GM21360 (cell line): ENCODE measurements around the gene NUDT16.
"Not testable (repeated sequence)": the region's sequence is repeated elsewhere in the genome, so short reads cannot be mapped to it uniquely, and the experiment has no call there.

ENCODE experiments used
- ATAC-seq: cut with Tn5 transposase; IDR thresholded peaks from one replicate; pipeline ENCODE4 v1.9.1; 2021; ENCODE audit warnings: mild to moderate bottlenecking, moderate library complexity; ENCODE audit not compliant: unreplicated experiment

The NUDT16 gene

DNA sequence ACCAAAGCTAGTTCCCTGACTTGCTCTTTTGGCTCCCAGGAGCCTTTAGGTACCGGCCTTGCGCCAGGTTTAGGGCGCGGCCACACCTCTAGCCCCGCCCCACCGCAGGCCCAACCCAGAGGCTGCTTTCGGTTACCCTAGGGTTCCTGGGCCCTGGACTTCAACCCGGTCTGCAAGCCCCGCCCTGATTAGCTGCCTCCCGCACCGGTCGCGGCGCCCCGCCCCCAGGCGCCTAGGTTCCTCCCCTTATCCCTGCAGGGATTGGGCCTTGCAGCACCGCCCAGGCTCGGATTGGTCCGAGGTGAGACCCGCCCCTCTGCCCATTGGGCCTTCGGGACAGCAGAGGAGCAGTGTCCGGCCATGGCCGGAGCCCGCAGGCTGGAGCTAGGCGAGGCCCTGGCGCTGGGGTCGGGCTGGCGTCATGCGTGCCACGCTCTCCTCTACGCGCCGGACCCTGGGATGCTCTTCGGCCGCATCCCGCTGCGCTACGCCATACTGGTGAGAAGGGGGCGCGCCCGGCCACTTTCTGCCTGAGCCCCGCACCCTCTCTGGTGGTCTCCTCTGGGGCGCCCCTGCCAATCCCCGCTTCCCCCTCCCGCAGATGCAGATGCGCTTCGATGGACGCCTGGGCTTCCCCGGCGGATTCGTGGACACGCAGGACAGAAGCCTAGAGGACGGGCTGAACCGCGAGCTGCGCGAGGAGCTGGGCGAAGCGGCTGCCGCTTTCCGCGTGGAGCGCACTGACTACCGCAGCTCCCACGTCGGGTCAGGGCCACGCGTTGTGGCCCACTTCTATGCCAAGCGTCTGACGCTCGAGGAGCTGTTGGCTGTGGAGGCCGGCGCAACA, at the start of gene NUDT16:
TSS of gene NUDT16 (plus strand) at position 330 of the 847 bp plus-strand sequence. CDS start at position 361, 31 bp downstream.
- ATAC-seq, result peak; percentile 99

DNA sequence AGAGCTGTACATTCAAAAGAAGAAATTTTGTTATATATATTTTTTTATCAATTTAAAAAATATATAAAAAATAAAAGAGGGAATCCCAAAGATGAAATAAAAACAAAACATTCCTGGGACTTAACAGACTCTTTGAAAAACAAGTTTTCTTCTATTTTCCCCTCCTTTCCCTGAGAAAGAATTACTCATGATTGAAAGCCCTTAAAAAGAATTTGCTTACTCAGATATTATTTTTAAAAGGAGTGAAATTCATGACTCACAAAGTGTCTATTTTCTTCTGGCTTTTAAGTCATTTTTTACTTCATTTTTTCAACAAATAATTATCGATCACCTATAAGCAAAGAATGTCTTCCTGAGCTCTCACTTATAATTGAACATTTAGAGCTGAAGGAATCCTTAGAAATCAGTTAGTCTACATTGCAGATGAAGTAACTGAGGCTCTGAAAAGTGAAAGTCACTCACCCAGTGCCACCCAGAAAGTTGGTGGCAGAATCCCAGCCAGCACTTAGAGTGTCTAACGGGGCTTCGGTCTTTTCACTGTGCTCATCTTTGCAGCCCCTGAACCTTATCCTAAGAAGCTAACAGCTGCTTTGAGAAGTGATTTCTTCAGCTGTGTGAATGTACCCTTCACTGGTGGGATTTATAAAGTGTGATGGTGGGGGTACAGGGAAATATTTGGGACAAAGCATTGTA, 42.5 kb upstream of the NUDT16 start:
- no peak for ATAC-seq

DNA sequence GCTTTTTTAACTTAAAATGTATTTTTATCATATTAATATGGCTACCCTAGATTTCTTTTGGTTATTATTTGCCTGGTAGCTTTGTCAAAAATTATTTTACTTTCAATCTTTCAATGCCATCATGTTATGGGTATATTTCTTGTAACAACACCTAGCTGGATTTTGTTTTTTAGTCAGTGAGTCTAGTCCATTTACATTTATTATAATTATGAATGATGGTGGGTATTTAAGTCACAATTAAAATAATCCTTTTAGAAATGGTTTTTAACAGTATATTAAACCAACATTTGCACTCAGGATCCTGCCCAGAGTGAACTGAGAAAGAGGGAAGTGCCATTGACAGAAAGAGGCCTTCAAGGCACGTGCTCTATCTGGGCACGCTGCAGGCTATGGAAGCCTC, 39.8 kb upstream of the NUDT16 start:
- ATAC-seq, result no peak

DNA sequence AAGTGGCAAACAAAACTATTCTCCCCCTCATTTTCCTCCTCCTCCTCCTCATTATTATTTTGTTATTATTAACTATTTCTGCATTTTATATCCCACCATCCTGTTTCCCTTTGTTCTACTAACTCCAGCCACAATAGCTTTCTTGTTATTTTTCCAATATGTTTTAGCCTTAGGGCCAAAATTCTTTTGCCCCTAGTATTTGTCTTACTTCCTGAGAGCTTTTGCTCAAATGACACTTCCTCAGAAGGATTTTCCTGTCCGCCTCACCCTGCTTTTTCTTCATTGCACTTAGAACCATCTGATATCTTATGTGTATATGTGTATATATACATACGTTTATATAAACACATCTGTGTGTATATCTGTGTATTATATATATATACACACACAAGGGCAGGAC, 32.7 kb upstream of the NUDT16 start:
- ATAC-seq, result no peak

DNA sequence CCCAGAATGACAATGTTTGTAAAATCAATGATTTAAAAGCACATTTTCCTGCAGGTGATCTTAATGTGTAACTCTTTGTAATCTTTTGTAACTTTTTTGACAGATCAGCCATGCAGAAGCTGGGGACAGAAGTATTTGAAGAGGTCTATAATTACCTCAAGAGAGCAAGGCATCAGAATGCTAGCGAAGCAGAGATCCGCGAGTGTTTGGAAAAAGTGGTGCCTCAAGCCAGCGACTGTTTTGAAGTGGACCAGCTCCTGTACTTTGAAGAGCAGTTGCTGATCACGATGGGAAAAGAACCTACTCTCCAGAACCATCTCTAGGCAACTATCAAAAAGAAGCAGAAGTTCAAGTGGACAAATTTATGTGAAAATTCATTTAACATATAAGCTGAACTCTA, 32.1 kb upstream of the NUDT16 start:
- no peak for ATAC-seq

DNA sequence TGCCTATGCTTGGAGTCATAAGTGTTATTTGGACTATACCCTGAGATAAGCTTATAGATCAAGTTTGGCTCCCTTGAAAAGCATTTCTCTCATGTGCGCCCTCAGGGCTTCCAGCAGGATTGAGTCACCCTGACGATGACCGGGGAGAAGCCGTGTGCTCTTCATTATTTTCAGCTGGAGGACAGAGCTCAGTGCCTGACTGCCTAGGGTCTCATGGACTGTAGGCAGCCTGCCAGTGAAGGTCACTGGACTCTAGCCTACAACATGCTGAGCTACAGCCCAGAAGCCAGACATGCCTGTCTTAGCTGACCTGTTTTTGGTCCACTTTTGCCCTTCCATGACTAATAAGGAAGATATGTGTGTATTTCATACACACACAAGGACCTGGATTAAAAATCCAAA, 31.6 kb upstream of the NUDT16 start:
- no peak for ATAC-seq

DNA sequence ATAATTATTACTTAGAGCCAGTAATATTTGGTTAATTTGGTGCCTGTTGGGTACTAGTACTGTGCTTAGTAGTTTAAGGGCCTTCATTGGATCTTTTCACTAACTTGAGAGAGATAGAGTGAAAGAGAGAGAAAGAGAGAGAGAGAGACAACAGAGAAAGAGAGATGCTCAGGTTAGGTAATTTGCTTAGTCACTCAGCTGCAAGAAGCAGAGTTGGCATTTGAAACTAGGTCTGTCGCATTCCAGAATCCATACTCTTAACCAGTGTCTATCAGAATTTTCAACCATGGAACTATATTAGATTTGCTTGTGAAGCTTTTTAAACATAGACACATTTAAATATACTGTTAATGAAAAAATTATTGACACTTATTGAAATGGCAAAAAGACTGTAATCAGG, 31.1 kb upstream of the NUDT16 start:
- no peak for ATAC-seq

DNA sequence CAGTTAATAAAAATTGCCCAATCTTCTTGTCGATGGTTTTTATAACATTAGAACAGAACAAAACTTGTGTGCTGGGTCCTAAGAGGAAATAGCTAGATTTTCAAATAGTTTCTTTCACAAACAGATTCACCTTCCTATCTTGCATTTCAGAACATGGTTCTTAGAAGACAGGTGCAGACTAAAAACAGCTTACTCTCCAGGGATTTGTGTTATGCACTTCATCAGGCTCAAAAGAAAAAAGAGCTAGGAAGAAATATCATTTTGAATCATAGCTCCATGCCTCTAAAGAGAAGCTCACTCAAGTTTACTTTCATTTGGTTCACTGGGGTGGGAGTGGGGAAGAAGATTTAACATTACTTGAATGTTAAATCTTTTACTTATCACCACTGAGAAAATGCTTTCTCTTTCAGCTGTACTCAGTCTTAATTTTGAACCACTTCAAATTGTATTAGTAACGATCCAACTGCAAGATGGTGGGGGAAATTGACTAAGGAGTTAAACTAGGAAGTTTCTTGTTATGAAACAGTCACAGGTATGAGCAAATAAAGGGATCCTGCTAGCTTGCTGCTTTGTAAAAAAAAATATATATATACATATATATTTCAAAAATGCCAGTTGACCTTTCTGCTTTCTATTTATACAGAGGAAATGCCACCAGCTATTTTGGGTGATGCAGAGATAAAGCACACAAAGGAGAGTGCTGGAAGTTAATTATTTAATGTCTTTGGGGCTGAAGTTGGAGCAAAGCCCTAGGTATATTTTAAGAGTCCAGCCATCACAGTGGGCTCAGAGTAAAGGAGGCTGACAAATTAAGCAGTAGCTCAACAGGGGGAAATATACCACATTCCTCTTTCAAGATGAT, 28.3 kb upstream of the NUDT16 start:
- no peak for ATAC-seq

DNA sequence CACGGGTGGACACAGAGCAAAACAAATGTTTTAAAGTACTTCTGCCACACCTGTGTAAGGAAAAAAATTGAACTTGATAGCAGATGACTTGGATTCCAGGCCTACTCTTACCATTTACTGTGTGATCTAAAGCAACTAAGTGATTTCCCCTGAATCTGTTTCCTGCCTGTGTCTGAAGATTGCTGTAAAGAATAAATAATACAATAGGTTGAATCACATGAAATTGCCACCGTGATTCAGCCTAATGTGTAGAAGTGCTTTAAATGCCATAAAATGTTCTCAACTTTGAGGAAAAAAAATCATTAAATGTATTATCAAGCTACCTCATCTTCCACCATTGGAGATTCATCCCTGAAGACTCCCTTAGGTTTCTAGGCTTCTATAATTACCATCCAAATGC, 27.6 kb upstream of the NUDT16 start:
- ATAC-seq, result no peak

DNA sequence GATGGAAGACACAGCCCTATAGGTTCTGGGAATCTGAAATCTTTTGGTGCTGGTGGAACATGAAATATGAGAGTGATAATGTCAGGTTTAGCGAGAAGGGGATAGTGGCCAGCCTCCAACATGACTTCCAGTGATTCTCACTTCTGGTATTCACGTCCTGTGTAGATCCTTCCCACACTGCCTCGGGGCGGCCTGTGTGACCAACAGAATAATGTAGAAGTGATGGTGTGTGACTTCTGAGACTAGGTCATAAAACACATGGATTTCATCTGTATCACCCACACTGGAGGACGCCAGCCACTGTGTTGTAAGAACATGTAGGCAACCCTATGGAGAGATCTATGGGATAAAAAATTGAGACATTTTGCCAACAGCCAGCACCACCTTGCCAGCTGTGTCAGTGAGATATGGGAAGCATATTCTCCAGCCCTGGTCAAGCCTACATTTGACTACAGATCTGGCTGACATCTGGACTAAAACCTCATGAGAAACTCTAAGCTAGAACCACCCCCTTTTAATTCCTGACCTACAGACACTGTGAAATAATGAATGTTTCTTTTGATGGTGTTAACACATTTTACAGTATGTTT, 25.5 kb upstream of the NUDT16 start:
- ATAC-seq, result no peak

DNA sequence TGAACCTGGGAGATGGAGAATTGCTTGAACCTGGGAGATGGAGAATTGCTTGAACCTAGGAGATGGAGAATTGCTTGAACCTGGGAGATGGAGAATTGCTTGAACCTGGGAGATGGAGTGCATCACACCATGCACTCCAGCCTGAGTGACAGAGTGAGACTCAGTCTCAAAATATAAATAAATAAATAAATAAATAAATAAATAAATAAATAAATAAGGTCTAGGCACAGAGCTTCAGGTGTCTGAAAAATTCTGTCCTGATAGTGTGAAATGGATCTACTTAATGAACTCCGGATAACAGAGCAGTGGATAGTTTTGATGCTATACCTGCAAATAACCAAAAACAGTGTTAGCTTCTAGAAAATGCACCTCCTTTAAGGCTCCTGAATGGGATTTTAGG, 24.3 kb upstream of the NUDT16 start:
- ATAC-seq, result no peak

DNA sequence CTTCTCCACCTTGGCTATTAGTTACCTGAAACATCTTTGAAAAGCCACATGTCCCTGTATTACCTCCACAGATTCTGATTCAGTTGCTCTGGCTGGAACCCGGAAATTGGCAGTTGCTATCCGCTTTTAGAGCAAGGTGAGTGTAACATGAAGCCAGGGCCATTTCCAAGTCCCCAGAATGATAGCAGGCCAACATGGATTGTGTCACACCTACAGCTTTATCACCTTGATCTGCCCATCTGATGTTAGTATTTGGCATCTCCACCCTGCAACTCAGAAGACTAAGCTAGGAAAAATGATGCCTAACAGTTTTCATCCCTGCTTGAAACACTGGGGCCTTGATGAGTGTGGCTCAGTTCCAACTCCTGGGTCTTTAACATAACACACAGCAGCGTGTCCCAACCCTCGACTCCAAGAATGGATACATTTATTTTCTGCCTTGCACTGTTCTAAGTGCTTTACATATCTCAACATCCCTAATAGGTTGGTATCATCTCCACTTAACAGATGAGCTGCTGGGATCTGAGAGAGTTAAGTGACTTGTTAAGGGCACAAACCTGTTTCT, 21.3 kb upstream of the NUDT16 start:
- no peak for ATAC-seq

DNA sequence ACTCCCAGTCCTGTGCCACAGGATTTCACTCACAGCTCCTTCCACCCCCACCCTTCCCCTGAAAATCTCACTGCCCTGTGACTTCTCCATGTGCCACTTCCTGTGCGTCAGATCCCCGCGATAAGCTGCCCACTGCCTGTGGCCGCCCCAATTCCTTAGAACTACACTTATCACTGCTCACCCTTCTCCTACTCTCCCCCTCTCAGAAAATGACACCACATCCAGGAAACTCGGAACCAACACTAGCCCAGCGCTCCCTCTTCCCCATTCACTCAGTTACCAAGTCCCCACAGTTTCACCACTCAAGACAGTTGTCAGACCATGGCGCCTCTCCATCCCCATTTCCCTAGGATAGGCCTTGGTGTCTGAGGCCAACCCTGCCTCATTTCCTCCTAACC, 20.5 kb upstream of the NUDT16 start:
- ATAC-seq, result not testable (repeated sequence)

DNA sequence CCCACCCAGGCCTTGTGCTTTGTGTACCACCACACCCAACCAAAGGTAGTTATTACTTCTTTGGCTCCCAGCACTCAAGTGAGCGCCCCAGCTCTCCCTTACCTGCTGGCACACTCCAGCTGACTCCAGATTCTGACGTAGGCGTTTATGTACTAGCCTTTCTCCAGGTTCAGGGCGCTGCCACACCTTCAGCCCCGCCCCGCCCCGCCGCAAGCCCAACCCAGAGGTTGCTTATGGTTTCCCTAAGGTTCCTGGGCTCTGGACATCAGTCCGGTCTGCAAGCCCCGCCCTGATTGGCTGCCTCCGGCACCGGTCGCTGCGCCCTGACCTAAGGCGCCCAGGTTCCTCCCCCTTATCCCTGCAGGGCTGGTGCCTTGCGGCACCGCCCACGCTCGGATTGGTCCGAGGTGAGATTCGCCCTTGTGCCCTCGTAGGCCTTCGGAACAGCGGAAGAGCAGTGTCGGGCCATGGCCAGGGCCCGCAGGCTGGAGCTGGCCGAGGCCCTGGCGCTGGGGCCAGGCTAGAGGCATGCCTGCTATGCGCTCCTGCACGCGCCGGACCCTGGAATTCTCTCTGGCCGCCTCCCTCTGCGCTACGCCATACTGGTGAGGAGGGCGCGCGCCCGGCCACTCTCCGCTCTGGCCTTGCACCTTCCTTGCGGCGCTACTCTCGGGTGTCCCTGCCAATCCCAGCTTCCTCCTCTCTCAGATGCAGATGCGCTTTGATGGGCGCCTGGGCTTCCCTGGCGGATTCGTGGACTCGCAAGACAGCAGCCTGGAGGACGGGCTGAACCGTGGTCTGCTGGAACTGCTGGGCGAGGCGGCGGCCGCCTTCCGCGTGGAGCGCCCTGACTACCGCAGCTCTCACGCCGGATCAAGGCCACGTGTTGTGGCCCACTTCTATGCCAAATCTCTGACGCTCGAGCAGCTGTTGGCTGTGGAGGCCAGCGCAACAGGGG, 19.8 kb upstream of the NUDT16 start:
- no peak for ATAC-seq

DNA sequence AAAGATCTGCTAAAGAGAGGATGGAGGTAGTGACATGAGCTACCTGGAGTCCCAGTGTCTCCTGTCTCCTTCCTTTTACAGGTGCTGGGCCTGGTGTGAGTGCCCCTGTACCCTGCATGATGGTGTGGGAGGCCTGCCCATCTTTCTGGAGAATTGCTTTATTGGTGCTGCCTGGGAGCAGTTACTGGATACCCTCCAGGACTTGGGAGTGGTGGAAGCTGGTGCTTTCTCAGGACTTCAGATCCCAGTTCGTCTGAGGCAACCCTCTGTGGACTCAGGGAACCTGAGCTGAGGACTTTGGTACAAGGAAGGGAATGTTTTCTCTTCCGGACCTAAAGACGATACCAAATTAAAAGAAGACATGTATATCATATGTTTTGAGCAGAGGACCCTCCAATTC, 18.3 kb upstream of the NUDT16 start:
- no peak for ATAC-seq

DNA sequence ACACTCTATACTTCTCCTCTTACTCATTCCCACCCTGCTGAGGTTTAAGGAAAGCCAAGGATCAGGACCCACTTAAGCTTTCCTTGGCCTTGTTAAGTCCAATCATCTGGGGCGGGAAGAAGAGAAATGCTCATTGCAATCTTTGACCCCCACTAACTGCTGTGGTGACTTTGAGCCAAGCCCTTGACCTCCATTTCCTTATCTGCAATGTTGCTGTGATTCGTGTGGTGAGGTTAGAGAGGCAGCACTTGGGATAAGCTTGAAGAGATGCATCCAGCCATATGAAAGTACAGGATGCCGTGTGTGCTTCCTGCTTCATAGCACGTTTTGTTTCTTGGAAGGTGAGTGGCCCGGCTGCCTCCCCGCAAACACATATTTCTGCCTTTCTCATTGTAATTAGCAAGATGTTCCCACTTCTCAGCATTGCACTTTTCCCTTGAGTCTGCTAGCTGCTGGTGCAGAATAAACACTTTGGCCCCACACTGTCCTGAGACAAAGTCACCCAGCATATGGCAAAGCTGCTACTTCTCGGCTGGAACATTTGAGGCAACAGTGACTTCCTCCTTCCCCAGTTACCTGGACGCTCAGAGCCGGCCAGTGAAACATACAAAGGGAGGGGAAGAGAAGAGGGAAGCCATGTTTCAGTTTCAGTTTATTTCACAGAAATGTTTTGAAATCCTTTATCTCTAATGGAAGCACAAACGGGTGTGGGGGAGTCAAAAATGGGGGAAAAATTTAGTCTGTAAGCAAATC, 10.5 kb upstream of the NUDT16 start:
- no peak for ATAC-seq

DNA sequence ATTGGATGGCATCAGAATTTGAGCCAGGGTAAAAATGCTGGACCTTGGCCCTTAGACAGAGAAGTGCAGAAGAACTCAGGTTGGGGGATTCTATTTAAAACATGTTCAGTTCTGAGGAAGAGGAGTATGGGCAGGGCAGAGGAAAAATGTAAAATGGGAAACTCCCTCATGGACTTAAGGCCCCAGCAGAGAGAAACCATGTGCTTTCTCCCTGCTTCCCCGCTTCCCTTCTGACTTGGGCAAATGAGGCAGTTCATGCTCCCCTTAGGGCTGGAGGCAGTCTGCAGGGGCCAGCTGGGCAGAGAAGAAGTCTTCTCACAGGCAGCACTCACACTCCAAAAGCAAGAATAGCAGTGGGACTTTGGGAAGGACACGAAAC, 9.9 kb upstream of the NUDT16 start:
- no peak for ATAC-seq

DNA sequence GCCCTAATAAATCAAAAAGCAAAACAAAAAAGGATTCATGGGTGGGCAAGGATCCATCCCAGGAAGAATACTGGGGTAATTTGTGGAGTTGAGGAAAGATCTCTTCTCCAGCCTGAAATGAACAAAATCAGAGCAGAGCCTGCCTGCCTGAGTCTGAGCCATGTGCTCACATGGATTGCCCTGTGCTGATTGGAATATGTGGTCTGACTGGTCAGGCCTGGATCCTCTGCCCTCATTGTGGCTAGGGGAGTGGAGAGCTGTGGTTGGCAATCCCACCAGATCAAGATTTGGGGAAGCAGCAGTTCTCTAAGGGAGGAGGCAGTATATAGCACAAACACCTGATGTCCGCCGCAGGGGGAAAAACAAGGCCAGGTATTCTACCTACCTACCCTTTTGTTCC, 6.8 kb upstream of the NUDT16 start:
- no peak for ATAC-seq
